Neural progenitor cell (in vitro differentiated cells): ENCODE data around the gene FALEC. TPM values are rescaled to one million over a fixed set of nuclear protein-coding genes. Genes with fewer than 3 reads are reported as not detected.
A peak's percentile ranks its signal among the peaks of the same experiment; 100 is the strongest.

ENCODE experiments used
- DNase-seq: peaks from one replicate; pipeline ENCODE4 v3.0.0-alpha.2; 2016; ENCODE audit warnings: low spot score
- H2AFZ ChIP-seq: fragments of 200-600 bp; sonication (generic); replicated peaks from 2 replicates; pipeline ENCODE4 v1.6.1; 2016; ENCODE audit warnings: antibody characterized with exemption
- H3F3A ChIP-seq: fragments of 200-600 bp; sonication (generic); 2 replicates; pipeline ENCODE4 v1.6.1; 2016; ENCODE audit warnings: antibody characterized with exemption, low read depth
- H3K27ac ChIP-seq: fragments of 200-600 bp; sonication (generic); 2 replicates; pipeline ENCODE4 v1.5.1; 2016; ENCODE audit warnings: mild to moderate bottlenecking
- H3K27me3 ChIP-seq: fragments of 200-600 bp; sonication (generic); 2 replicates; pipeline ENCODE4 v1.6.1; 2016; ENCODE audit warnings: mild to moderate bottlenecking, moderate library complexity
- H3K36me3 ChIP-seq: fragments of 200-600 bp; sonication (generic); 2 replicates; pipeline ENCODE4 v1.5.1; 2016
- H3K4me1 ChIP-seq: fragments of 200-600 bp; sonication (generic); 2 replicates; pipeline ENCODE4 v1.6.1; 2016; ENCODE audit warnings: mixed run types
- H3K4me2 ChIP-seq: fragments of 200-600 bp; sonication (generic); 2 replicates; pipeline ENCODE4 v1.6.1; 2016
- H3K4me3 ChIP-seq: fragments of 200-600 bp; sonication (generic); 2 replicates; pipeline ENCODE4 v1.5.1; 2016
- H3K79me2 ChIP-seq: fragments of 200-600 bp; sonication (generic); 2 replicates; pipeline ENCODE4 v1.6.1; 2016; ENCODE audit warnings: low read depth
- H3K9ac ChIP-seq: fragments of 200-600 bp; sonication (generic); 2 replicates; pipeline ENCODE4 v1.6.1; 2016
- H3K9me3 ChIP-seq: fragments of 200-600 bp; sonication (generic); 2 replicates; pipeline ENCODE4 v1.5.1; 2016; ENCODE audit warnings: low read depth
- H4K20me1 ChIP-seq: fragments of 200-600 bp; sonication (generic); 2 replicates; pipeline ENCODE4 v1.6.1; 2016; ENCODE audit warnings: low read depth
- H3K27ac Mint-ChIP-seq: 3 replicates; pipeline ENCODE4 v1.8.0; 2021; ENCODE audit warnings: mixed read lengths
- H3K27me3 Mint-ChIP-seq: 2 replicates; pipeline ENCODE4 v1.8.0; 2022; ENCODE audit warnings: low read depth, mild to moderate bottlenecking, inconsistent platforms, moderate library complexity, mixed read lengths; ENCODE audit not compliant: insufficient read depth
- H3K36me3 Mint-ChIP-seq: 3 replicates; pipeline ENCODE4 v1.8.0; 2021; ENCODE audit warnings: mixed read lengths
- H3K4me1 Mint-ChIP-seq: 3 replicates; pipeline ENCODE4 v1.8.0; 2021; ENCODE audit warnings: mixed read lengths
- H3K4me3 Mint-ChIP-seq: 3 replicates; pipeline ENCODE4 v1.8.0; 2021; ENCODE audit warnings: mild to moderate bottlenecking, moderate library complexity, mixed read lengths
- H3K9me3 Mint-ChIP-seq: 3 replicates; pipeline ENCODE4 v1.8.0; 2020; ENCODE audit warnings: mixed read lengths
- CTCF ChIP-seq: fragments of 200-600 bp; sonication (generic); IDR thresholded peaks from 2 replicates; pipeline ENCODE4 v1.5.1; 2017; ENCODE audit warnings: antibody characterized with exemption, mild to moderate bottlenecking
- EZH2 ChIP-seq: fragments of 200-600 bp; sonication (generic); IDR thresholded peaks from 2 replicates; pipeline ENCODE4 v1.6.1; 2017; ENCODE audit warnings: antibody characterized with exemption, mild to moderate bottlenecking, moderate library complexity
- EZH2phosphoT487 ChIP-seq: fragments of 200-600 bp; sonication (generic); IDR thresholded peaks from 2 replicates; pipeline ENCODE4 v1.6.1; 2017; ENCODE audit warnings: antibody characterized with exemption
- total RNA-seq: library from RNA; depleted of rRNA; stranded (reverse); fragments of >200 nt; gene quantifications from 2 replicates; pipeline ENCODE4 v1.2.3, GENCODE V29; 2015; ENCODE audit warnings: low replicate concordance

Gene FALEC
- total RNA-seq, 1 donor from 2014 or later = not detected

GRCh38 chr1:150532860-150533259 lies 17.3 kb downstream of the FALEC start:
- Histone ChIP-seq H3K9me3 (no peaks in the 10 kb centered on the region), H3K36me3 (no peaks in the 10 kb centered on the region), H3K27ac (no peak overlapping the region), H3F3A (peaks cover 8% of the 10 kb centered on the region), H3K4me2 (no peak overlapping the region), H3K4me1 (peaks cover 4% of the 10 kb centered on the region), H2AFZ (peak overlapping the region; percentile 53), H3K4me3 (no peak overlapping the region), H3K27me3 (no peaks in the 10 kb centered on the region), H4K20me1 (no peaks in the 10 kb centered on the region), H3K9ac (no peak overlapping the region), H3K79me2 (no peaks in the 10 kb centered on the region)
- Mint-ChIP-seq H3K4me1 (peaks cover 11% of the 10 kb centered on the region), H3K27me3 (peaks cover 4% of the 10 kb centered on the region), H3K36me3 (no peaks in the 10 kb centered on the region), H3K27ac (peak overlapping the region; percentile 8), H3K9me3 (no peaks in the 10 kb centered on the region), H3K4me3 (no peak overlapping the region)
- TF ChIP-seq CTCF (no peak), EZH2phosphoT487 (no peak), EZH2 (no peak)
- no peak for DNase-seq

GRCh38 chr1:150534002-150534401 lies 18.4 kb downstream of the FALEC start:
- DNase-seq = no peak
- no peak overlapping the region for H3K27ac Mint-ChIP-seq
- H2AFZ ChIP-seq = no peak overlapping the region
- no peak overlapping the region for H3K9ac ChIP-seq
- H3K4me2 ChIP-seq = no peak overlapping the region
- TF ChIP-seq EZH2phosphoT487 = no peak
- TF ChIP-seq CTCF = no peak
- no peak for TF ChIP-seq EZH2
- no peaks in the 10 kb centered on the region for H3K9me3 Mint-ChIP-seq
- H3K9me3 ChIP-seq = no peaks in the 10 kb centered on the region
- peaks cover 8% of the 10 kb centered on the region for H3F3A ChIP-seq
- H3K4me1 ChIP-seq = peaks cover 4% of the 10 kb centered on the region
- no peaks in the 10 kb centered on the region for H3K36me3 ChIP-seq
- H3K4me3 Mint-ChIP-seq = no peak overlapping the region
- no peak overlapping the region for H3K4me3 ChIP-seq
- H4K20me1 ChIP-seq = no peaks in the 10 kb centered on the region
- no peaks in the 10 kb centered on the region for H3K79me2 ChIP-seq
- H3K27ac ChIP-seq = no peak overlapping the region
- H3K27me3 ChIP-seq = no peaks in the 10 kb centered on the region
- H3K36me3 Mint-ChIP-seq = no peaks in the 10 kb centered on the region
- peaks cover 4% of the 10 kb centered on the region for H3K27me3 Mint-ChIP-seq
- H3K4me1 Mint-ChIP-seq = peaks cover 19% of the 10 kb centered on the region

GRCh38 chr1:150535511-150536287 lies 20.1 kb downstream of the FALEC start:
- Histone ChIP-seq H4K20me1 (no peaks in the 10 kb centered on the region), H3K9ac (no peak overlapping the region), H3F3A (peaks cover 8% of the 10 kb centered on the region), H3K4me3 (no peak overlapping the region), H3K36me3 (no peaks in the 10 kb centered on the region), H3K27me3 (no peaks in the 10 kb centered on the region), H3K4me2 (no peak overlapping the region), H3K79me2 (no peaks in the 10 kb centered on the region), H3K4me1 (peaks cover 4% of the 10 kb centered on the region), H2AFZ (no peak overlapping the region), H3K27ac (no peak overlapping the region), H3K9me3 (no peaks in the 10 kb centered on the region)
- no peak for TF ChIP-seq CTCF
- H3K36me3 Mint-ChIP-seq = no peaks in the 10 kb centered on the region
- H3K27me3 Mint-ChIP-seq = peaks cover 4% of the 10 kb centered on the region
- peaks cover 19% of the 10 kb centered on the region for H3K4me1 Mint-ChIP-seq
- peak; percentile 11 for DNase-seq
- no peak overlapping the region for H3K4me3 Mint-ChIP-seq
- no peaks in the 10 kb centered on the region for H3K9me3 Mint-ChIP-seq
- H3K27ac Mint-ChIP-seq = no peak overlapping the region
